Measurements from ENCODE around the gene LPIN3.

LPIN3 gene

DNA sequence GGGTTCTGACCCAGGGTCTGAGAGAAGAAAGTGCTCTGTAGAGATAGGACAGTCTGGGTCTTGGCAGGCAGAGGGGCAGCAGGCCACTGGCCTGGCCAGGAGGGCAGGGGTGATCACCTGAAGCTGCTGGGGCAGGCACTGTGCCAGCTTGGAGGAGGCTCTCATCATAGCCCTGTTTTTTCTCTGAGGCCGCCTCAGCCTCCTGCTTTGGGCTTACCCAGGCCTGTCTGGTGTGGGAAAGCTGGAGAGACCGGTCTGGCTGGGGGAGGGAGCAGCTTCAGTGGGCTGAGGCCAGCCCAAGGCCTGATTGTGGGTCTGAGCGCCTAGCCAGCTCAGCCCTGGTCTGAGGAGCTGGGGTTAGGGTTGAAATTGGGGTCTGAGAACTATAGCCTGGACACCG is 3.9 kb downstream of the LPIN3 start:
- H3K4me2 ChIP-seq (ENCODE audit: low read depth, low read length, poor library complexity, severe bottlenecking): no peak overlapping the region
- H3K36me3 ChIP-seq (ENCODE audit: insufficient read depth, low read length): no peaks in the 10 kb centered on the region
- H3K4me1 ChIP-seq (ENCODE audit: insufficient read depth, low read length, poor library complexity, severe bottlenecking): no peaks in the 10 kb centered on the region
- no peaks in the 10 kb centered on the region for H3F3A ChIP-seq (ENCODE audit: low read depth)
- no peak for TF ChIP-seq EZH2phosphoT487 (IDR thresholded peaks at IDR 0.05; ENCODE audit: borderline replicate concordance)
- TF ChIP-seq, protein P1, sequence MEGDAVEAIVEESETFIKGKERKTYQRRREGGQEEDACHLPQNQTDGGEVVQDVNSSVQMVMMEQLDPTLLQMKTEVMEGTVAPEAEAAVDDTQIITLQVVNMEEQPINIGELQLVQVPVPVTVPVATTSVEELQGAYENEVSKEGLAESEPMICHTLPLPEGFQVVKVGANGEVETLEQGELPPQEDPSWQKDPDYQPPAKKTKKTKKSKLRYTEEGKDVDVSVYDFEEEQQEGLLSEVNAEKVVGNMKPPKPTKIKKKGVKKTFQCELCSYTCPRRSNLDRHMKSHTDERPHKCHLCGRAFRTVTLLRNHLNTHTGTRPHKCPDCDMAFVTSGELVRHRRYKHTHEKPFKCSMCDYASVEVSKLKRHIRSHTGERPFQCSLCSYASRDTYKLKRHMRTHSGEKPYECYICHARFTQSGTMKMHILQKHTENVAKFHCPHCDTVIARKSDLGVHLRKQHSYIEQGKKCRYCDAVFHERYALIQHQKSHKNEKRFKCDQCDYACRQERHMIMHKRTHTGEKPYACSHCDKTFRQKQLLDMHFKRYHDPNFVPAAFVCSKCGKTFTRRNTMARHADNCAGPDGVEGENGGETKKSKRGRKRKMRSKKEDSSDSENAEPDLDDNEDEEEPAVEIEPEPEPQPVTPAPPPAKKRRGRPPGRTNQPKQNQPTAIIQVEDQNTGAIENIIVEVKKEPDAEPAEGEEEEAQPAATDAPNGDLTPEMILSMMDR (conservative IDR thresholded peaks at IDR 0.05; ENCODE audit: low read length): no peak
- no peaks in the 10 kb centered on the region for H3K9me2 ChIP-seq (replicated peaks; ENCODE audit: low read depth, low read length)
- no peaks in the 10 kb centered on the region for H3K9me3 ChIP-seq (ENCODE audit: insufficient read depth, low read depth, low read length)
- H4K20me1 ChIP-seq (ENCODE audit: insufficient read depth, low read length, poor library complexity, severe bottlenecking): no peaks in the 10 kb centered on the region
- H3K9ac ChIP-seq (ENCODE audit: low read depth, low read length, poor library complexity, severe bottlenecking): no peak overlapping the region
- H3K4me3 ChIP-seq (ENCODE audit: low read length, poor library complexity, severe bottlenecking): no peak overlapping the region
- no peaks in the 10 kb centered on the region for H3K27me3 ChIP-seq (ENCODE audit: insufficient read depth, low read length, poor library complexity, severe bottlenecking)
- H3K79me2 ChIP-seq (ENCODE audit: insufficient read depth, low read length): no peaks in the 10 kb centered on the region
- H2AFZ ChIP-seq (ENCODE audit: low read length): no peak overlapping the region

DNA sequence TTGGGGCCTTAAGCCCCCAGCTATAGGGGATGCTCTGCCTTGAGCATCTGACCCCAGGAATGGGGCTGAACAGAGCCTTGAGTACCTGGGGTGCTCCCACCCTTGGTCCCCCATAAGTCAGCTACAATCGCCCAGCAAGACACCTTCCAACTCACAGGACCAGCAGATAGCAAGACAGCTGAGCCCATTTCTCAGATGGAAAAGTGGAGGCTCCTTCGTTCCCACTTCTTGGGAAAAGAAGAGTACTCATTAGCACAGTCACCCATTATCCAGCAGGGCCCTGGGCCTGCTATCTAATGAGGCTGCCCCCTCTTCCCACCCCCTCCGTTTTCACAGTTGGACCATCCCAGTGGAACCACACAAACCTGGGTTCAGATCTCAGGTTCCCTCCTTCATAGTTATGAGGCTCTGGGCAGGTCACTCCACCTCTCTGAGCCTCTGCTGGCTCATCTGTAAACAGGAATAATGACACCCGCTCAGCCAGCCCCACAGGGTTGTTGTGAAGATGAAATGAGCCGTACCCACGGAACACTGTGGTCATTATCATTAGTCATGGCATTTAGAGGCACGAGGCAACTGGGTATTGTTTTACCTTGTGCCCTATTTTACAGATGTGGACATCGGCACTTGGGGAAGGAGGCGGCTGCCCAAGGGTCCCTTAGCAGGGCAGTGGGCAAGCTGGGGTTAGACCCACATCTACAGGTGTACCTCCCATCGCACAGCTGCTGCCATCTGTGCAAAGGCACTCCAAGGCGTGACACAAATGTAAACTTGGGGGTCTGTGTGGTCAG is 4.5 kb downstream of the LPIN3 start:
- Histone ChIP-seq H3K9ac (ENCODE audit: low read depth, low read length, poor library complexity, severe bottlenecking) (no peak overlapping the region), H3K27me3 (ENCODE audit: insufficient read depth, low read length, poor library complexity, severe bottlenecking) (no peaks in the 10 kb centered on the region), H4K20me1 (ENCODE audit: insufficient read depth, low read length, poor library complexity, severe bottlenecking) (no peaks in the 10 kb centered on the region), H3K36me3 (ENCODE audit: insufficient read depth, low read length) (no peaks in the 10 kb centered on the region), H2AFZ (ENCODE audit: low read length) (no peak overlapping the region), H3F3A (ENCODE audit: low read depth) (no peaks in the 10 kb centered on the region), H3K4me2 (ENCODE audit: low read depth, low read length, poor library complexity, severe bottlenecking) (no peak overlapping the region), H3K9me2 (replicated peaks; ENCODE audit: low read depth, low read length) (no peaks in the 10 kb centered on the region), H3K9me3 (ENCODE audit: insufficient read depth, low read depth, low read length) (no peaks in the 10 kb centered on the region), H3K79me2 (ENCODE audit: insufficient read depth, low read length) (no peaks in the 10 kb centered on the region), H3K4me1 (ENCODE audit: insufficient read depth, low read length, poor library complexity, severe bottlenecking) (no peaks in the 10 kb centered on the region), H3K4me3 (ENCODE audit: low read length, poor library complexity, severe bottlenecking) (no peak overlapping the region)
- TF ChIP-seq EZH2phosphoT487 (IDR thresholded peaks at IDR 0.05; ENCODE audit: borderline replicate concordance): no peak
- TF ChIP-seq, protein P1 (conservative IDR thresholded peaks at IDR 0.05; ENCODE audit: low read length): no peak

DNA sequence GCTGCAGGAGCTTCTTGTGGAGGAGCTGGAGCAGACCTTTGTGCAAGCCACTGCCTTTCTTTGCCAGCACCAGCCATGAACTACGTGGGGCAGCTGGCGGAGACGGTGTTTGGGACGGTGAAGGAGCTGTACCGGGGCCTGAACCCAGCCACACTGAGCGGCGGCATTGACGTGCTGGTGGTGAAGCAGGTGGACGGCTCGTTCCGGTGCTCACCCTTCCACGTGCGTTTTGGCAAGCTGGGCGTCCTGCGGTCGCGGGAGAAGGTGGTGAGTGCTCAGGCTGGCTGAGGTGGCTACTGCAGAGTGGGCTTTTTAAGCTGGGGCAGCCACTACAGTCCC is 5.1 kb downstream of the LPIN3 start:
- Histone ChIP-seq H3K9ac (ENCODE audit: low read depth, low read length, poor library complexity, severe bottlenecking) (no peak overlapping the region), H3K9me3 (ENCODE audit: insufficient read depth, low read depth, low read length) (no peaks in the 10 kb centered on the region), H3K27me3 (ENCODE audit: insufficient read depth, low read length, poor library complexity, severe bottlenecking) (no peaks in the 10 kb centered on the region), H3K4me1 (ENCODE audit: insufficient read depth, low read length, poor library complexity, severe bottlenecking) (no peaks in the 10 kb centered on the region), H3K79me2 (ENCODE audit: insufficient read depth, low read length) (no peaks in the 10 kb centered on the region), H2AFZ (ENCODE audit: low read length) (no peak overlapping the region), H3K4me2 (ENCODE audit: low read depth, low read length, poor library complexity, severe bottlenecking) (no peak overlapping the region), H3F3A (ENCODE audit: low read depth) (no peaks in the 10 kb centered on the region), H4K20me1 (ENCODE audit: insufficient read depth, low read length, poor library complexity, severe bottlenecking) (no peaks in the 10 kb centered on the region), H3K36me3 (ENCODE audit: insufficient read depth, low read length) (no peaks in the 10 kb centered on the region), H3K9me2 (replicated peaks; ENCODE audit: low read depth, low read length) (no peaks in the 10 kb centered on the region), H3K4me3 (ENCODE audit: low read length, poor library complexity, severe bottlenecking) (no peak overlapping the region)
- TF ChIP-seq EZH2phosphoT487 (IDR thresholded peaks at IDR 0.05; ENCODE audit: borderline replicate concordance): no peak
- TF ChIP-seq, protein P1 (conservative IDR thresholded peaks at IDR 0.05; ENCODE audit: low read length): no peak
